ENCODE results near the gene SPRED3. TPM values are rescaled to one million over a fixed set of nuclear protein-coding genes. Genes with fewer than 3 reads are reported as not detected.

Gene SPRED3
- total and polyA plus RNA-seq, 9 of the 15 experiments (the other 6 are each of a cell fraction or from before 2014, with no cell fraction given): 0.05 to 1.3 (median 0.36) TPM

DNA sequence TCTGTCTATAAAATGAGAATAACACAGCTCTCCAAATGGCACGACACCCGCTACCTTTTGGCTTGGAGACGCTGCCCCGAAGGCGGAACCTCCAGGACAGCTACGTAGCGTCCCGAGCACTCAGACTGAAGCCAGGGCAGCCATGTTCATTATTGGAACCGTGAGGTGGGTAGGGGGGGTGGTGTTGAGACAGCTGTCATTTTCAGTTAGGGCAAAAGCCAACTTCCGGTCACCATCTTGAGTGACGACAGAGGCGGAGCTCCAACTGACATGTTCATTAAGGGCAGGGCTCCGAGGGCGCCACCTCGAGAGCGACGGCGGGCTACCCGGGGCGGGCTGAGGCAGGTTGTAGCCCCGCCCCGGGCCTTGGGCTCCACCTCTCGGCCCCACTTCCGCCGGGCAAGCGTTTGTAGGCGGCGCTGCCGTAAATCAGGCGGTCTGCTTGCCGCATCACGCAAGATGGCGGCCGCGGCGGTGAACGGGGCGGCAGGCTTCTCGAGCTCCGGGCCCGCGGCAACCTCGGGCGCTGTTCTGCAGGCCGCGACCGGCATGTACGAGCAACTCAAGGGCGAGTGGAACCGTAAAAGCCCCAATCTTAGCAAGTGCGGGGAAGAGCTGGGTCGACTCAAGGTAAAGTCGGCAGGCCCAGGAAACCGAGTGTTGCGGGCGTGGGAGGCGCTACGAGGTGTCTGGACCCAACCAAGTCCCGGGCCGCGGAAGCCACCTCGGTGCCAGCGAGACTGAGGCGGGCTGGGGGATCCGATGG, 14.0 kb upstream of the SPRED3 start, which contains the start of gene PSMD8 (continued):
- TF ChIP-seq, protein P1, sequence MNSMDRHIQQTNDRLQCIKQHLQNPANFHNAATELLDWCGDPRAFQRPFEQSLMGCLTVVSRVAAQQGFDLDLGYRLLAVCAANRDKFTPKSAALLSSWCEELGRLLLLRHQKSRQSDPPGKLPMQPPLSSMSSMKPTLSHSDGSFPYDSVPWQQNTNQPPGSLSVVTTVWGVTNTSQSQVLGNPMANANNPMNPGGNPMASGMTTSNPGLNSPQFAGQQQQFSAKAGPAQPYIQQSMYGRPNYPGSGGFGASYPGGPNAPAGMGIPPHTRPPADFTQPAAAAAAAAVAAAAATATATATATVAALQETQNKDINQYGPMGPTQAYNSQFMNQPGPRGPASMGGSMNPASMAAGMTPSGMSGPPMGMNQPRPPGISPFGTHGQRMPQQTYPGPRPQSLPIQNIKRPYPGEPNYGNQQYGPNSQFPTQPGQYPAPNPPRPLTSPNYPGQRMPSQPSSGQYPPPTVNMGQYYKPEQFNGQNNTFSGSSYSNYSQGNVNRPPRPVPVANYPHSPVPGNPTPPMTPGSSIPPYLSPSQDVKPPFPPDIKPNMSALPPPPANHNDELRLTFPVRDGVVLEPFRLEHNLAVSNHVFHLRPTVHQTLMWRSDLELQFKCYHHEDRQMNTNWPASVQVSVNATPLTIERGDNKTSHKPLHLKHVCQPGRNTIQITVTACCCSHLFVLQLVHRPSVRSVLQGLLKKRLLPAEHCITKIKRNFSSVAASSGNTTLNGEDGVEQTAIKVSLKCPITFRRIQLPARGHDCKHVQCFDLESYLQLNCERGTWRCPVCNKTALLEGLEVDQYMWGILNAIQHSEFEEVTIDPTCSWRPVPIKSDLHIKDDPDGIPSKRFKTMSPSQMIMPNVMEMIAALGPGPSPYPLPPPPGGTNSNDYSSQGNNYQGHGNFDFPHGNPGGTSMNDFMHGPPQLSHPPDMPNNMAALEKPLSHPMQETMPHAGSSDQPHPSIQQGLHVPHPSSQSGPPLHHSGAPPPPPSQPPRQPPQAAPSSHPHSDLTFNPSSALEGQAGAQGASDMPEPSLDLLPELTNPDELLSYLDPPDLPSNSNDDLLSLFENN (IDR thresholded peaks at IDR 0.05; ENCODE audit: low read depth in 2 of 2, low read length in 2 of 2): peak in 1 of 2 experiments; percentile 15; a peak in 1 of 4 replicates
- TF ChIP-seq, protein P2, sequence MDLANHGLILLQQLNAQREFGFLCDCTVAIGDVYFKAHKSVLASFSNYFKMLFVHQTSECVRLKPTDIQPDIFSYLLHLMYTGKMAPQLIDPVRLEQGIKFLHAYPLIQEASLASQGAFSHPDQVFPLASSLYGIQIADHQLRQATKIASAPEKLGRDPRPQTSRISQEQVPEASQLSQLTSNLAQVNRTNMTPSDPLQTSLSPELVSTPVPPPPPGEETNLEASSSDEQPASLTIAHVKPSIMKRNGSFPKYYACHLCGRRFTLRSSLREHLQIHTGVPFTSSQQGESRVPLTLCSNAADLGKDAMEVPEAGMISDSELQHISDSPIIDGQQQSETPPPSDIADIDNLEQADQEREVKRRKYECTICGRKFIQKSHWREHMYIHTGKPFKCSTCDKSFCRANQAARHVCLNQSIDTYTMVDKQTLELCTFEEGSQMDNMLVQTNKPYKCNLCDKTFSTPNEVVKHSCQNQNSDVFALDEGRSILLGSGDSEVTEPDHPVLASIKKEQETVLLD (IDR thresholded peaks at IDR 0.05): peak; percentile 74
- TF ChIP-seq, protein P3, sequence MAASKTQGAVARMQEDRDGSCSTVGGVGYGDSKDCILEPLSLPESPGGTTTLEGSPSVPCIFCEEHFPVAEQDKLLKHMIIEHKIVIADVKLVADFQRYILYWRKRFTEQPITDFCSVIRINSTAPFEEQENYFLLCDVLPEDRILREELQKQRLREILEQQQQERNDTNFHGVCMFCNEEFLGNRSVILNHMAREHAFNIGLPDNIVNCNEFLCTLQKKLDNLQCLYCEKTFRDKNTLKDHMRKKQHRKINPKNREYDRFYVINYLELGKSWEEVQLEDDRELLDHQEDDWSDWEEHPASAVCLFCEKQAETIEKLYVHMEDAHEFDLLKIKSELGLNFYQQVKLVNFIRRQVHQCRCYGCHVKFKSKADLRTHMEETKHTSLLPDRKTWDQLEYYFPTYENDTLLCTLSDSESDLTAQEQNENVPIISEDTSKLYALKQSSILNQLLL (CRISPR knock-in tag; IDR thresholded peaks at IDR 0.05; ENCODE audit: borderline replicate concordance): no peak
- TF ChIP-seq, protein P4, sequence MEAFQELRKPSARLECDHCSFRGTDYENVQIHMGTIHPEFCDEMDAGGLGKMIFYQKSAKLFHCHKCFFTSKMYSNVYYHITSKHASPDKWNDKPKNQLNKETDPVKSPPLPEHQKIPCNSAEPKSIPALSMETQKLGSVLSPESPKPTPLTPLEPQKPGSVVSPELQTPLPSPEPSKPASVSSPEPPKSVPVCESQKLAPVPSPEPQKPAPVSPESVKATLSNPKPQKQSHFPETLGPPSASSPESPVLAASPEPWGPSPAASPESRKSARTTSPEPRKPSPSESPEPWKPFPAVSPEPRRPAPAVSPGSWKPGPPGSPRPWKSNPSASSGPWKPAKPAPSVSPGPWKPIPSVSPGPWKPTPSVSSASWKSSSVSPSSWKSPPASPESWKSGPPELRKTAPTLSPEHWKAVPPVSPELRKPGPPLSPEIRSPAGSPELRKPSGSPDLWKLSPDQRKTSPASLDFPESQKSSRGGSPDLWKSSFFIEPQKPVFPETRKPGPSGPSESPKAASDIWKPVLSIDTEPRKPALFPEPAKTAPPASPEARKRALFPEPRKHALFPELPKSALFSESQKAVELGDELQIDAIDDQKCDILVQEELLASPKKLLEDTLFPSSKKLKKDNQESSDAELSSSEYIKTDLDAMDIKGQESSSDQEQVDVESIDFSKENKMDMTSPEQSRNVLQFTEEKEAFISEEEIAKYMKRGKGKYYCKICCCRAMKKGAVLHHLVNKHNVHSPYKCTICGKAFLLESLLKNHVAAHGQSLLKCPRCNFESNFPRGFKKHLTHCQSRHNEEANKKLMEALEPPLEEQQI (IDR thresholded peaks at IDR 0.05): no peak; the same call in 1 of the 2 replicates
- TF ChIP-seq, protein P5, sequence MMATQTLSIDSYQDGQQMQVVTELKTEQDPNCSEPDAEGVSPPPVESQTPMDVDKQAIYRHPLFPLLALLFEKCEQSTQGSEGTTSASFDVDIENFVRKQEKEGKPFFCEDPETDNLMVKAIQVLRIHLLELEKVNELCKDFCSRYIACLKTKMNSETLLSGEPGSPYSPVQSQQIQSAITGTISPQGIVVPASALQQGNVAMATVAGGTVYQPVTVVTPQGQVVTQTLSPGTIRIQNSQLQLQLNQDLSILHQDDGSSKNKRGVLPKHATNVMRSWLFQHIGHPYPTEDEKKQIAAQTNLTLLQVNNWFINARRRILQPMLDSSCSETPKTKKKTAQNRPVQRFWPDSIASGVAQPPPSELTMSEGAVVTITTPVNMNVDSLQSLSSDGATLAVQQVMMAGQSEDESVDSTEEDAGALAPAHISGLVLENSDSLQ (IDR thresholded peaks at IDR 0.05): peak; percentile 97
- peak; percentile 75 for TF ChIP-seq POLR2AphosphoS5 (IDR thresholded peaks at IDR 0.05; ENCODE audit: control insufficient read depth, insufficient read depth, low read depth, low read length)
- no peak for TF ChIP-seq ZSCAN32 (CRISPR knock-in tag; IDR thresholded peaks at IDR 0.05)
- TF ChIP-seq ETV1 (tag; conservative IDR thresholded peaks at IDR 0.05; ENCODE audit: low read depth): peak; percentile 92
- TF ChIP-seq, protein P6, sequence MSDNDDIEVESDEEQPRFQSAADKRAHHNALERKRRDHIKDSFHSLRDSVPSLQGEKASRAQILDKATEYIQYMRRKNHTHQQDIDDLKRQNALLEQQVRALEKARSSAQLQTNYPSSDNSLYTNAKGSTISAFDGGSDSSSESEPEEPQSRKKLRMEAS (CRISPR knock-in tag; IDR thresholded peaks at IDR 0.05): peak; percentile 78
- peak; percentile 59 to 60; a peak in 3 of 4 replicates for TF ChIP-seq SIX5 (IDR thresholded peaks at IDR 0.05; ENCODE audit: borderline replicate concordance in 1 of 2, insufficient read depth in 1 of 2, low read depth in 1 of 2, low read length in 2 of 2)
- TF ChIP-seq, protein P7, sequence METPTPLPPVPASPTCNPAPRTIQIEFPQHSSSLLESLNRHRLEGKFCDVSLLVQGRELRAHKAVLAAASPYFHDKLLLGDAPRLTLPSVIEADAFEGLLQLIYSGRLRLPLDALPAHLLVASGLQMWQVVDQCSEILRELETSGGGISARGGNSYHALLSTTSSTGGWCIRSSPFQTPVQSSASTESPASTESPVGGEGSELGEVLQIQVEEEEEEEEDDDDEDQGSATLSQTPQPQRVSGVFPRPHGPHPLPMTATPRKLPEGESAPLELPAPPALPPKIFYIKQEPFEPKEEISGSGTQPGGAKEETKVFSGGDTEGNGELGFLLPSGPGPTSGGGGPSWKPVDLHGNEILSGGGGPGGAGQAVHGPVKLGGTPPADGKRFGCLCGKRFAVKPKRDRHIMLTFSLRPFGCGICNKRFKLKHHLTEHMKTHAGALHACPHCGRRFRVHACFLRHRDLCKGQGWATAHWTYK (CRISPR knock-in tag; IDR thresholded peaks at IDR 0.05): peak; percentile 63; the same call in 1 of the 2 replicates
- no peak for TF ChIP-seq ARID2 (IDR thresholded peaks at IDR 0.05)
- TF ChIP-seq ZNF23 (CRISPR knock-in tag; IDR thresholded peaks at IDR 0.05): no peak
